GM12872 (cell line): ENCODE measurements around the gene ADIPOR2.

Source experiments
- CTCF ChIP-seq: IDR thresholded peaks from 3 replicates; pipeline ENCODE4 v1.5.1; 2011; ENCODE audit warnings: low read depth, mild to moderate bottlenecking, low read length, moderate library complexity; ENCODE audit not compliant: insufficient read depth

ADIPOR2 gene

GRCh38 chr12:1761857-1762256 lies 71.0 kb downstream of the ADIPOR2 start:
- TF ChIP-seq CTCF, result no peak

- no peak for TF ChIP-seq CTCF
Measured at GRCh38 chr12:1763153-1763552, 72.3 kb downstream of the ADIPOR2 start.

DNA sequence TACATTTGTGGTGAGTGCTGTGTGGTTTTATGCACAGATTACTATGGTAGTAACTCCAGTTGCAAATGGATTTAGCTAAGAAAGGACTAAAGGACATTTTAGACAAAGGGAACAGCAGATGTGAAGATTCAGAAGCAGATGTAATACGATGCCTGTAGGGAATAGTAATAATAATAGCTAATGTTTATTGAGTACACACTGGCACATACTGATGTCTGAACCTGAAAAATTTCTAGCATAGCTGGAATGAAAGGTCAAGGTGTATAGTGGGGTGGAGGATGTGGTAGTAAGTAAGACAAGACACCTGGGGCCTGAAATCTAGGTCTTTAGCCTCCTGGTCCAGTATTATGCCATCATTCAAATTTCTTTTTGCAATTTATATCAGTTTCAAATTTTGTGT lies 75.2 kb downstream of the ADIPOR2 start:
- TF ChIP-seq CTCF, result no peak

DNA sequence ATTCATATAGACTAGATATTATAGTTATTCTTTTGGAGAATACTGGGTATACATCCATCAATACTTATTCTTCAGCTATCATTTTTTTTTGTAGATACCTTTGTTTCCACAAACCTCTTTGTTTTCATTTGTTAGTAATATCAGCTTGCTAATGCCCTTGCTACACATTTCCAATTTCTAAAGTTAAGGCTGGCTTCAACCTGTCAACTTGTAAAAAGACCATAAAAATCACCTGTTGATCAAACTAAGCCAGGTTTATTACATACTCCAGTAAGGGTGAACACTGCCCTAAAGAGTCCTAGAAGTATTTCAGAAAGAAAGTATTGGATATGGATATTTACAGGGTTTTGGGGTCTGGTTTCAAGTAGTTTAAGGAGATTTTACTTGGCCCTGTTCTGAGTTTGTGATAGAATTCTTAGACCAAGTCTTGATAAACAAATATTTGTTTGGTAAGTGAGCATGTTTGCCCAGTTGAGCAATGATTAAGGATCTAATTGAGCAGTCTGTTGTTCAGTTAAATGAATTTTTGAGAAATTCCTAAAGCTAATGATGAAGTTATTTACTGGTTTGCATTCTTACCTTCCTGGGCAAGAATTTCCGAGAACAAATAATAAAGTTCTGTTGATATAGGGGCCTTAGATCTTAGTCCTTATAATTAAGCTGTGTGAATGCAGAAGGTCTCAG lies 76.7 kb downstream of the ADIPOR2 start:
- TF ChIP-seq CTCF, result no peak

DNA sequence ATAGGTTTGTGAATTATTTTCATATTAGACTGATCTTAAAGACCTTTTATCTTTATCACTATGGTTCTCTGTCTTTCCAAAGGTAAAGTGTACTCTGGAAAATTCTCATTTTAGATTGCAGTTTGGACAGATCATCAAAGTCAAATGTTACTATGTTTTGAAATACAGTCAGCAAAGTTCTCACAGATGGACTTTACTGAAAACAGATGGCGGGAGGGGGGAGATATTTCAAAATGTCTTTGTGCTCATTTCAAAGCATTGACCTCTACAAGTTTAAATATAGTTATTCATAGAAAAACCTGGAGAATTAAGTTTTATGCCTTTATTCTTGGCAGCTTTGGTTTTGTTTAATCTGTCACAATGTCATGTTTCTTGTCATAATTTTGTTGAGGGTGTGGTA lies 77.7 kb downstream of the ADIPOR2 start:
- TF ChIP-seq CTCF, result no peak

DNA sequence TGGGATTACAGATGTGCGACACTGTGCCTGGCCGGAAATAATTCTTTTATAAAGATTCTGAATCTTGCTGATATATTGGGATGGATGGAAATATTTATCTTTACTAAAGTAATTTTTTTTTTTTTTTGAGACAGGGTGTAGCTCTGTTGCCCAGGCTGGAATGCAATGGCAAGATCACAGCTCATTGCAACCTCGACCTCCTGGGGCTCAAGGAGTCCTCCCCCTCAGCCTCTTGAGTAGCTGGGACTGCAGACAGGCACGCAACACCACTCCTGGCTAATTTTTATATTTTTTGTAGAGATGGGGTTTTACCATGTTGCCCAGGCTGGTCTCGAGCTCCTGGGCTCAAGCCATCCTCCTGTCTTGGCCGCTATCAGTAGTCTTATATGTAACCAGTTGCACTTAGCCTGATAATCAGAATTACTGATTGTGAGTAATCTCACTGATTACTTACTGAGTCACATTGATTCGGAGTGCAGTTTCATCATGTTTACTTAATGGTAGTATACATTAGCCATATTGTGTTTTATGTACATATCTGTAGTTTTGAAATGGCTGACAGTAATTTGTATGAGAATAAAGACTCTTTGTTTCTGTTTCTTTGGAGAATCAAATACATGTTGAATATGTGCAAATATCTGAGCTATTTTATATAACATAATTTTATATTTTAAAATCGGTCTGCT lies 79.1 kb downstream of the ADIPOR2 start:
- TF ChIP-seq CTCF, result no peak

DNA sequence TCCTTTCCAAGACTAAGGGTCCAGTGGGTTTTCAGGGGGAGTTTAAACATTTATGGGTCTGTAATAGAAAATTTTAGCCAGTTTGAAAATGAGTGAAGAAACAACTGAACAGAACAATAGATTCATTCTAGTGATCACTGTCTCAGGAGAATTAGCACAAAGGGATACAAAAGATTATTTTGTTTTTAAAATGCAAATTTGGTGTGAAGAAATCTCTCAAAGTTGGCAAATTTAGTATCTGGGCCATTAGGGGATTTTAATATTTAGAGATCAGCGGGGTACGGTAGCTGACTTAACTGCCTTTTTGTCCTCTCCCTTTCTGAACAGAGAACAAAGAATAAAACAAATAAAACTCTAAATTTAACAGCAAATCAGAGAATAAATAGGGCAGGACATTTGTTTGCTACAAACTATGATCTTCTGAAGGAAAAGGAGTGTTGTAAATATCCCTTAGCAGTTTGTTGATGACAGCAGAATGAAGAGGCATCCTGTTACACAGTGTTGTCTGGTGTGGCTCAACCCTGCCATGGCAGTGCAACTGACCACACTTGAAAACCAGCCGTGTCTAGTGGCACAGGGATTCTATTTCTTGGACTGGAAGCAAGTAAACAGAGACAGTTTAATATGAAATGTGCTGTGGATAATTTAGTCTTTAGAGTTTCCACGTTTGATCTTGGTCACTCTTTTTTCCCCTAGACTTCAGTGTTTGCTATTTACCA lies 83.2 kb downstream of the ADIPOR2 start:
- no peak for TF ChIP-seq CTCF
